ENCODE measurements around the gene CXCR2. TPM values are rescaled to one million over a fixed set of nuclear protein-coding genes. Genes with fewer than 3 reads are reported as not detected.

CXCR2 gene
- total RNA-seq, 1 donor from 2014 or later = not detected

- Histone ChIP-seq H3K27me3 (ENCODE audit: control insufficient read depth, insufficient read depth, low read length) (peaks cover 16% of the 10 kb centered on the region), H3K36me3 (ENCODE audit: control insufficient read depth, insufficient read depth, low read length) (no peaks in the 10 kb centered on the region), H3K4me3 (ENCODE audit: low read depth, low read length) (no peak overlapping the region)
- DNase-seq (ENCODE audit: low read depth) = no peak
- TF ChIP-seq, protein P1, sequence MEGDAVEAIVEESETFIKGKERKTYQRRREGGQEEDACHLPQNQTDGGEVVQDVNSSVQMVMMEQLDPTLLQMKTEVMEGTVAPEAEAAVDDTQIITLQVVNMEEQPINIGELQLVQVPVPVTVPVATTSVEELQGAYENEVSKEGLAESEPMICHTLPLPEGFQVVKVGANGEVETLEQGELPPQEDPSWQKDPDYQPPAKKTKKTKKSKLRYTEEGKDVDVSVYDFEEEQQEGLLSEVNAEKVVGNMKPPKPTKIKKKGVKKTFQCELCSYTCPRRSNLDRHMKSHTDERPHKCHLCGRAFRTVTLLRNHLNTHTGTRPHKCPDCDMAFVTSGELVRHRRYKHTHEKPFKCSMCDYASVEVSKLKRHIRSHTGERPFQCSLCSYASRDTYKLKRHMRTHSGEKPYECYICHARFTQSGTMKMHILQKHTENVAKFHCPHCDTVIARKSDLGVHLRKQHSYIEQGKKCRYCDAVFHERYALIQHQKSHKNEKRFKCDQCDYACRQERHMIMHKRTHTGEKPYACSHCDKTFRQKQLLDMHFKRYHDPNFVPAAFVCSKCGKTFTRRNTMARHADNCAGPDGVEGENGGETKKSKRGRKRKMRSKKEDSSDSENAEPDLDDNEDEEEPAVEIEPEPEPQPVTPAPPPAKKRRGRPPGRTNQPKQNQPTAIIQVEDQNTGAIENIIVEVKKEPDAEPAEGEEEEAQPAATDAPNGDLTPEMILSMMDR (IDR thresholded peaks at IDR 0.05; ENCODE audit: insufficient read depth, low read length, poor library complexity, severe bottlenecking) = no peak
Observed at GRCh38 chr2:218127929-218128455, 2.2 kb downstream of the CXCR2 start.

- no peak for DNase-seq (ENCODE audit: low read depth)
- Histone ChIP-seq H3K36me3 (ENCODE audit: control insufficient read depth, insufficient read depth, low read length) (no peaks in the 10 kb centered on the region), H3K4me3 (ENCODE audit: low read depth, low read length) (no peak overlapping the region), H3K27me3 (ENCODE audit: control insufficient read depth, insufficient read depth, low read length) (peaks cover 19% of the 10 kb centered on the region)
- TF ChIP-seq, protein P1 (IDR thresholded peaks at IDR 0.05; ENCODE audit: insufficient read depth, low read length, poor library complexity, severe bottlenecking) = no peak
Observed at GRCh38 chr2:218128781-218129457, 3.1 kb downstream of the CXCR2 start.

GRCh38 chr2:218129458-218130135 is 3.8 kb downstream of the CXCR2 start:
- no peaks in the 10 kb centered on the region for H3K36me3 ChIP-seq (ENCODE audit: control insufficient read depth, insufficient read depth, low read length)
- TF ChIP-seq, protein P1 (IDR thresholded peaks at IDR 0.05; ENCODE audit: insufficient read depth, low read length, poor library complexity, severe bottlenecking) = no peak
- H3K27me3 ChIP-seq (ENCODE audit: control insufficient read depth, insufficient read depth, low read length) = peaks cover 19% of the 10 kb centered on the region
- DNase-seq (ENCODE audit: low read depth) = no peak
- H3K4me3 ChIP-seq (ENCODE audit: low read depth, low read length) = no peak overlapping the region

DNA sequence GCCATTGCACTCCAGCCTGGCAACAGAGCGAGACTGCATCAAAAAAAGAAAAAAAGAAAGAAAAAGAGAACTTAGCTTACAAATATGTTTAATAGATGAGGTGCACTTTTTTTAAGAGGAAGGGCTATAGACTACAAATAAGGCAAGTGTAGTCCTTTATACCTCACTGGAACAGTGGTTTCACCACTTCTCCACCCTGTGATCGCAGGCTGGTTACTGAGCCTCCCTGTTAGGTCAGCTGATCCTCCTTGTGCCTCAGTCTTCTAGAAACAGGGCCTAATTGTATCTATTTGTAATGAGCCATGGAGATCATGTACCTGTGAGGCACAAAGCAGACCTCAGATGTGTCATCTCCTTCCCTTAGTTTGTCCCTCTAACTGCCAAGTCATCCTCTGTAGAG is 4.5 kb downstream of the CXCR2 start:
- no peak for DNase-seq (ENCODE audit: low read depth)
- H3K4me3 ChIP-seq (ENCODE audit: low read depth, low read length) = no peak overlapping the region
- peaks cover 17% of the 10 kb centered on the region for H3K27me3 ChIP-seq (ENCODE audit: control insufficient read depth, insufficient read depth, low read length)
- TF ChIP-seq, protein P1 (IDR thresholded peaks at IDR 0.05; ENCODE audit: insufficient read depth, low read length, poor library complexity, severe bottlenecking) = no peak
- H3K36me3 ChIP-seq (ENCODE audit: control insufficient read depth, insufficient read depth, low read length) = no peaks in the 10 kb centered on the region

DNA sequence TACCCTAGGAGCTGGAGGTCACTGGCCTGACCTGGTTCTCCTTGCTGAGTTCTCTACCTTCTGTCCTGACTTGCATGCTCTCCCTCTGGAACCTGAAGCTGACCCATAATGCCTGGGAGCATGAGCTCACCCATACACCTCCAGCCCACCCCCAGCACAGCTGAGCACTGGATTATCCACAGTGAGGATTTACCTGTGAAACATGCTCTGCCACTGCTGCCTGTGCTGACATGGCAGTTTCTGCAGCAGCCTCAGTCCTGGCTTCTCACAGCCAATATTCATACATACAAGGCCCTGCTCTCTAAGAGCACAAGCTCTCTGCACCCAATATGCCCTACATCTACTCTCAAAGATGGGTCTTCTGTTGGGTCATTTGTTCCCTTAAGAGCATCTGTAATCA is 5.0 kb downstream of the CXCR2 start:
- Histone ChIP-seq H3K27me3 (ENCODE audit: control insufficient read depth, insufficient read depth, low read length) (peaks cover 16% of the 10 kb centered on the region), H3K4me3 (ENCODE audit: low read depth, low read length) (no peak overlapping the region), H3K36me3 (ENCODE audit: control insufficient read depth, insufficient read depth, low read length) (no peaks in the 10 kb centered on the region)
- DNase-seq (ENCODE audit: low read depth) = no peak
- TF ChIP-seq, protein P1 (IDR thresholded peaks at IDR 0.05; ENCODE audit: insufficient read depth, low read length, poor library complexity, severe bottlenecking) = no peak

Measured in kidney epithelial cell (primary cell).